Spleen (tissue), 11 donors: Measurements from ENCODE around the gene SEC24D. TPM values are rescaled to one million over a fixed set of nuclear protein-coding genes. Genes with fewer than 3 reads are reported as not detected.

ENCODE experiments used
- DNase-seq: peaks from one replicate; pipeline ENCODE4 v3.0.0-alpha.2; 2020
- H3K27ac ChIP-seq, 8 donors: fragments of 200-600 bp; sonication (generic) in 7 of 8; 1 replicate in 4 of 8; 2 replicates in 4 of 8; pipeline versions ENCODE4 v1.5.0 to v1.8.0; 2016 to 2021; ENCODE audit warnings: inconsistent platforms in 4 of 8, mild to moderate bottlenecking in 4 of 8, moderate library complexity in 1 of 8
- H3K27me3 ChIP-seq, 7 donors: fragments of 200-600 bp; sonication (generic) in 6 of 7; replicated peaks in 1 of 7; 1 replicate in 4 of 7; 2 replicates in 3 of 7; pipeline versions ENCODE4 v1.5.0 to v1.8.0; 2016 to 2021; ENCODE audit warnings: inconsistent platforms in 3 of 7, mild to moderate bottlenecking in 1 of 7
- H3K36me3 ChIP-seq, 6 donors: fragments of 200-600 bp; sonication (generic) in 5 of 6; 1 replicate in 4 of 6; 2 replicates in 2 of 6; pipeline versions ENCODE4 v1.5.0 to v1.8.0; 2016 to 2021; ENCODE audit warnings: inconsistent platforms in 2 of 6
- H3K4me1 ChIP-seq, 6 donors: fragments of 200-600 bp; sonication (generic) in 5 of 6; 1 replicate in 3 of 6; 2 replicates in 3 of 6; pipeline versions ENCODE4 v1.5.0 to v1.8.0; 2016 to 2021; ENCODE audit warnings: inconsistent platforms in 3 of 6
- H3K4me3 ChIP-seq, 8 donors: fragments of 200-600 bp; sonication (generic) in 7 of 8; 1 replicate in 4 of 8; 2 replicates in 4 of 8; pipeline versions ENCODE4 v1.5.0 to v1.8.0; 2016 to 2021; ENCODE audit warnings: inconsistent platforms in 4 of 8, mild to moderate bottlenecking in 4 of 8, moderate library complexity in 2 of 8
- H3K9me3 ChIP-seq, 8 donors: fragments of 200-600 bp; sonication (generic) in 7 of 8; 1 replicate in 4 of 8; 2 replicates in 4 of 8; pipeline versions ENCODE4 v1.5.0 to v1.8.0; 2016 to 2021; ENCODE audit warnings: inconsistent platforms in 4 of 8
- POLR2A ChIP-seq, 3 donors: fragments of 450-650 bp; IDR thresholded peaks; one replicate each; pipeline ENCODE4 v1.5.1; 2017; ENCODE audit warnings: antibody characterized with exemption in 3 of 3, mild to moderate bottlenecking in 1 of 3
- POLR2AphosphoS5 ChIP-seq, 3 donors: sonication (generic); formaldehyde crosslinking; IDR thresholded peaks; one replicate each; pipeline ENCODE4 v1.5.1; 2017; ENCODE audit warnings: antibody characterized with exemption in 3 of 3
- WGBS, 5 donors: extraction: QIAGEN DNeasy Blood & Tissue Kit in 3 of 5; methylation state at CpG; one replicate each; pipeline versions ENCODE4 v1.1.5 to v1.1.7; 2013 to 2018; 5-methylcytosine and 5-hydroxymethylcytosine counted together
- intact Hi-C: fragments of 100-400 bp; cut with DNase I; formaldehyde crosslinking; loops from one replicate; pipeline ENCODE4 v1.15.0; 2023; ENCODE audit warnings: low total_unique reads
- polyA plus RNA-seq, 3 donors: library from polyadenylated mRNA; stranded (reverse); fragments of 200-250 nt; gene quantifications; one replicate each; pipeline ENCODE4 v1.2.1, GENCODE V29; 2013
- total RNA-seq, 7 donors: library from RNA; depleted of rRNA in 3 of 7; stranded (reverse); fragments of >200 nt in 3 of 7; fragmentation: NEBNext Ultra II Directional in 4 of 7; extraction: Animal tissue kit (Norgen Biotek cat#: 25700) in 4 of 7; gene quantifications; one replicate each; pipeline versions ENCODE4 v1.1.0 to v1.2.1, GENCODE V29; 2016 to 2021
- TF ChIP-seq, protein P1 (sequence below), 11 experiments: fragments of 200-600 bp in 7 of 11; fragments of 450-650 bp in 4 of 11; sonication (generic) in 4 of 11; IDR thresholded peaks in 8 of 11; conservative IDR thresholded peaks in 3 of 11; 1 replicate in 7 of 11; 2 replicates in 4 of 11; pipeline versions ENCODE4 v1.4.0 to v1.8.0; 2016 to 2021; ENCODE audit warnings: antibody characterized with exemption in 11 of 11, inconsistent platforms in 4 of 11, mild to moderate bottlenecking in 1 of 11
- donor health status: healthy with polysubstance abuse.
- donor health status: DM: no; HTN: no; CAD: no; lungs with moderate emphysema.
- donor health status: DM: no; HTN: no; CAD: no.
- donor health status: Bipolar disorder and iron deficiency.
- donor health status: healthy.
- donor health status: DM: no; HTN: no; CAD: no.
- donor health status: DM: yes; HTN: yes; CAD: no.

Gene SEC24D
- total and polyA plus RNA-seq, 10 donors, result 5.2 to 75.8 (median 55.2) TPM

DNA sequence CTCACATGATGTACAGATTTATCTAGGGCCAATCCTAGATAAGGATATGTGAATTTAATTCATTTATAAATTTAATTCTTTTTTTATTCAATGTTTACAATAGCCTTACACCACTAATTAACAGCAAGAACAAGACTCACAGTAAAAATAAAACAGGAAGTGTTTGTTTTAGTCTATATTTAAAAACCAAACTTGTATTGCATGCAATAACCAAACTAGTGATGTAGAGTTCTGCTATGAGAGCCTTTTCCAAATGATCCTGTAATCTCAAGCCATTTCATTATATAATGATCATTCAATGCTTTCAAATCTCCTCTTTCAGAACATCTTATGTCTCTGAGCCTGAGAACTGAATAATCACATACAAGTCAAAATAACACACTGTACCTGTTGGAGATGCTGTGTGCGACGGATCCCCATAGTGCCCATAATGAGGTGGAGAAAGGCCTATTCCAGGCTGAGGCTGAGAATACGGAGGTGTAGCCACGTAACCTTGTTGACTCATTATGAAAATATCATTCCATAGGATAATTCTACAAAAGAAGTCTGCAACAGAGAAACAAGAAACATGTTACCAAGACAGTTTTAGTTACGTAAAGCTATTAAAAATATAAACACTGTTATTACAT, 2.6 kb downstream of the SEC24D start:
- H3K4me1 ChIP-seq, result peaks cover 9 to 69% (median 47%) of the 10 kb centered on the region in 6 donors

DNA sequence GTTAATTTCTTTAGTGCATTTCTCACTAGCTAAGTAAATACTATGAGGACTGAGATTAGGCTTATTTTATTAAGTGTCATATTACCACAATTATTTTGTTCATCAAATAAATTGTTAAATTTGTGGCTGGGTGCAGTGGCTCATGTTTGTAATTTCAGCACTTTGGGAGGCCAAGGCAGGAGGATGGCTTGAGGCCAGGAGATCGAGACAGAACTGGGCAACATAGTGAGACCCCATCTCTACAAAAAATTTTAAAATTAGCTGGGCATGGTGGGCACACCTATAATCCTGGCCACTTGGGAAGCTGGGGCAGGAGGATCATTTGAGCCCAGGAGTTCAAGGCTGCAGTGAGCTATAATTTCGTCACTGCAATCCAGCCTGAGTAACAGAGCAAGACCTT, 6.8 kb downstream of the SEC24D start:
- no peak for DNase-seq
- H3K9me3 ChIP-seq, result no peaks in the 10 kb centered on the region
- intact Hi-C loops, result no loop called here
- H3K4me3 ChIP-seq, result no peak overlapping the region
- TF ChIP-seq, protein P1, sequence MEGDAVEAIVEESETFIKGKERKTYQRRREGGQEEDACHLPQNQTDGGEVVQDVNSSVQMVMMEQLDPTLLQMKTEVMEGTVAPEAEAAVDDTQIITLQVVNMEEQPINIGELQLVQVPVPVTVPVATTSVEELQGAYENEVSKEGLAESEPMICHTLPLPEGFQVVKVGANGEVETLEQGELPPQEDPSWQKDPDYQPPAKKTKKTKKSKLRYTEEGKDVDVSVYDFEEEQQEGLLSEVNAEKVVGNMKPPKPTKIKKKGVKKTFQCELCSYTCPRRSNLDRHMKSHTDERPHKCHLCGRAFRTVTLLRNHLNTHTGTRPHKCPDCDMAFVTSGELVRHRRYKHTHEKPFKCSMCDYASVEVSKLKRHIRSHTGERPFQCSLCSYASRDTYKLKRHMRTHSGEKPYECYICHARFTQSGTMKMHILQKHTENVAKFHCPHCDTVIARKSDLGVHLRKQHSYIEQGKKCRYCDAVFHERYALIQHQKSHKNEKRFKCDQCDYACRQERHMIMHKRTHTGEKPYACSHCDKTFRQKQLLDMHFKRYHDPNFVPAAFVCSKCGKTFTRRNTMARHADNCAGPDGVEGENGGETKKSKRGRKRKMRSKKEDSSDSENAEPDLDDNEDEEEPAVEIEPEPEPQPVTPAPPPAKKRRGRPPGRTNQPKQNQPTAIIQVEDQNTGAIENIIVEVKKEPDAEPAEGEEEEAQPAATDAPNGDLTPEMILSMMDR (IDR thresholded peaks at IDR 0.05 in 8 of 11, conservative IDR thresholded peaks at IDR 0.05 in 3 of 11), result no peak
- TF ChIP-seq POLR2A (IDR thresholded peaks at IDR 0.05) (no peak), POLR2AphosphoS5 (IDR thresholded peaks at IDR 0.05) (no peak)
- peaks cover 0 to 79% (median 50%) of the 10 kb centered on the region in 6 donors for H3K4me1 ChIP-seq
- WGBS, 5 donors, result 86 to 94% (median 92%) methylated on average over 2 of the region's 2 CpGs
- H3K27ac ChIP-seq, result no peak overlapping the region
- H3K36me3 ChIP-seq, result peaks cover 0 to 80% (median 37%) of the 10 kb centered on the region in 6 donors
- no peaks in the 10 kb centered on the region for H3K27me3 ChIP-seq

More for the DNA sequence above, 2.6 kb downstream of the SEC24D start:
- Histone ChIP-seq H3K9me3 (no peaks in the 10 kb centered on the region), H3K4me3 (no peak overlapping the region), H3K27ac (no peak overlapping the region), H3K27me3 (no peaks in the 10 kb centered on the region), H3K36me3 (peaks cover 0 to 54% (median 28%) of the 10 kb centered on the region in 6 donors)
- intact Hi-C loops, result no loop called here
- DNase-seq, result no peak
- TF ChIP-seq, protein P1 (IDR thresholded peaks at IDR 0.05 in 8 of 11, conservative IDR thresholded peaks at IDR 0.05 in 3 of 11), result no peak
- TF ChIP-seq POLR2A (IDR thresholded peaks at IDR 0.05) (no peak), POLR2AphosphoS5 (IDR thresholded peaks at IDR 0.05) (no peak)
- 88 to 97% (median 95%) methylated on average over 5 of the region's 5 CpGs for WGBS, 5 donors

DNA sequence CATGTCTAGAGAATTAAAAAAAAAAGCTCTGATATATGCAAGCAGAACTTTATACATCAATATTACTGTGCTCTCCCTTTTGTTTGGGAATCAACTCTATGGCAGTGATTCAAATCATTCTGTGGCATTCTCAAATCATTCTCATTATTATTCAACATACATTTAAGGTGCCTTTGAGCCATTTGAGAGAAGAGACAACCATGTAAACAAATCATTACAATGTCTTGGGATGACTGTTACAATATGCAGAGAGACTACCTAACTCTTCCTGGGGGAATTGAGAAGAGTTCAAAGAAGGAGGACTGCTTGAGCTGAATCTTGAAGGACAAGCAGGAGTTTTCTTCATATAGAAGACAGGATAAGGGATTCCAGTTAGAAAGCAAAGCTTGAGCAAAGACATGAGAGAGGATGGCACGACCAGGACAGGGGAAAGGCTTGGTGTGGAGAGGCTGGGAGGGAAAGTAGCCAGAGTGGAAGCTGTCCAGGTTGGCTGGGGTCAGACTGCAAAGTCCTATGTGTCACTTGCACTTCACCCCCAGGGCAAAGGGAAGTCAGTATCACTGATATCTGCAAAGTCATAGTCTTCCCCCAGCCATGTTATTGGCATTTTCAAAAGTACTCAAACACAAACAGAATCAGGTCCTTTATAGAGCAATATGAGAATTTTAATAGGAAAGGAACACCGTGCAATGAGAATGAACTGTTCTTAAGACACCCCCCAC, 9.0 kb downstream of the SEC24D start:
- 78 to 84% (median 83%) methylated on average over 2 of the region's 2 CpGs for WGBS, 5 donors
- H3K36me3 ChIP-seq, result peaks cover 0 to 84% (median 37%) of the 10 kb centered on the region in 6 donors
- H3K4me3 ChIP-seq, result no peak overlapping the region

More for the DNA sequence above, 9.0 kb downstream of the SEC24D start:
- TF ChIP-seq POLR2AphosphoS5 (IDR thresholded peaks at IDR 0.05) (no peak), POLR2A (IDR thresholded peaks at IDR 0.05) (no peak)
- TF ChIP-seq, protein P1 (IDR thresholded peaks at IDR 0.05 in 8 of 11, conservative IDR thresholded peaks at IDR 0.05 in 3 of 11), result no peak
- H3K27me3 ChIP-seq, result no peaks in the 10 kb centered on the region
- no peaks in the 10 kb centered on the region for H3K9me3 ChIP-seq
- intact Hi-C loops, result no loop called here
- H3K4me1 ChIP-seq, result peaks cover 0 to 58% (median 28%) of the 10 kb centered on the region in 6 donors
- peak overlapping the region in 1 of 8 donors; percentile 16 for H3K27ac ChIP-seq
- no peak for DNase-seq
